Esophagus squamous epithelium (tissue), 4 donors: ENCODE data around the gene MOB3B.

Experiments used
- POLR2A ChIP-seq, 4 donors: fragments of 450-650 bp; IDR thresholded peaks; one replicate each; pipeline ENCODE4 v1.6.1; 2017; ENCODE audit warnings: antibody characterized with exemption in 4 of 4, mild to moderate bottlenecking in 4 of 4, moderate library complexity in 3 of 4
- TF ChIP-seq, protein P1 (sequence below), 6 experiments: fragments of 450-650 bp in 4 of 6; fragments of 200-600 bp in 2 of 6; sonication (generic) in 2 of 6; IDR thresholded peaks; one replicate each; pipeline ENCODE4 v1.5.1; 2016 to 2019; ENCODE audit warnings: antibody characterized with exemption in 6 of 6, mild to moderate bottlenecking in 4 of 6, moderate library complexity in 4 of 6

GRCh38 chr9:27337236-27337635 is 192.4 kb downstream of the MOB3B start:
- TF ChIP-seq, protein P1, sequence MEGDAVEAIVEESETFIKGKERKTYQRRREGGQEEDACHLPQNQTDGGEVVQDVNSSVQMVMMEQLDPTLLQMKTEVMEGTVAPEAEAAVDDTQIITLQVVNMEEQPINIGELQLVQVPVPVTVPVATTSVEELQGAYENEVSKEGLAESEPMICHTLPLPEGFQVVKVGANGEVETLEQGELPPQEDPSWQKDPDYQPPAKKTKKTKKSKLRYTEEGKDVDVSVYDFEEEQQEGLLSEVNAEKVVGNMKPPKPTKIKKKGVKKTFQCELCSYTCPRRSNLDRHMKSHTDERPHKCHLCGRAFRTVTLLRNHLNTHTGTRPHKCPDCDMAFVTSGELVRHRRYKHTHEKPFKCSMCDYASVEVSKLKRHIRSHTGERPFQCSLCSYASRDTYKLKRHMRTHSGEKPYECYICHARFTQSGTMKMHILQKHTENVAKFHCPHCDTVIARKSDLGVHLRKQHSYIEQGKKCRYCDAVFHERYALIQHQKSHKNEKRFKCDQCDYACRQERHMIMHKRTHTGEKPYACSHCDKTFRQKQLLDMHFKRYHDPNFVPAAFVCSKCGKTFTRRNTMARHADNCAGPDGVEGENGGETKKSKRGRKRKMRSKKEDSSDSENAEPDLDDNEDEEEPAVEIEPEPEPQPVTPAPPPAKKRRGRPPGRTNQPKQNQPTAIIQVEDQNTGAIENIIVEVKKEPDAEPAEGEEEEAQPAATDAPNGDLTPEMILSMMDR (IDR thresholded peaks at IDR 0.05): no peak
- TF ChIP-seq POLR2A (IDR thresholded peaks at IDR 0.05): no peak
